Natural killer cell (primary cell): Measurements from ENCODE around the gene DAB2IP. TPM values are rescaled to one million over a fixed set of nuclear protein-coding genes. Genes with fewer than 3 reads are reported as not detected.

Experiments
- ATAC-seq, 3 donors: fragments of 150-1000 bp in 2 of 3; fragments of 200-7000 bp in 1 of 3; cut with Tn5 transposase; 1 replicate in 1 of 3; 2 replicates in 2 of 3; pipeline ENCODE4 v1.10.0; 2021; ENCODE audit warnings: mild to moderate bottlenecking in 2 of 3, moderate library complexity in 2 of 3
- DNase-seq, 2 donors: peaks; one replicate each; pipeline versions ENCODE4 v3.0.0 to v3.0.0-alpha.2; 2013 to 2021; ENCODE audit warnings: mixed read lengths in 1 of 2
- H3K27ac ChIP-seq: one replicate; pipeline ENCODE4 v1.5.1; 2013; ENCODE audit warnings: mild to moderate bottlenecking, low read length
- H3K27me3 ChIP-seq: one replicate; pipeline ENCODE4 v1.6.1; 2013; ENCODE audit warnings: low read length; ENCODE audit not compliant: control insufficient read depth, insufficient read depth
- H3K36me3 ChIP-seq: one replicate; pipeline ENCODE4 v1.6.1; 2013; ENCODE audit warnings: low read length; ENCODE audit not compliant: control insufficient read depth, insufficient read depth
- H3K4me1 ChIP-seq: one replicate; pipeline ENCODE4 v1.6.1; 2013; ENCODE audit warnings: low read length; ENCODE audit not compliant: control insufficient read depth, insufficient read depth
- H3K4me3 ChIP-seq: one replicate; pipeline ENCODE4 v1.5.1; 2013; ENCODE audit warnings: low read length
- H3K9me3 ChIP-seq: one replicate; pipeline ENCODE4 v1.6.1; 2013; ENCODE audit warnings: low read length; ENCODE audit not compliant: control insufficient read depth, insufficient read depth
- H3K27ac Mint-ChIP-seq, 2 donors: one replicate each; pipeline ENCODE4 v1.8.0; 2022; ENCODE audit warnings: mild to moderate bottlenecking in 2 of 2, mixed read lengths in 2 of 2, moderate library complexity in 1 of 2
- H3K27me3 Mint-ChIP-seq, 2 donors: one replicate each; pipeline ENCODE4 v1.8.0; 2022; ENCODE audit warnings: low read depth in 2 of 2, mixed read lengths in 2 of 2
- H3K36me3 Mint-ChIP-seq: one replicate; pipeline ENCODE4 v1.8.0; 2022; ENCODE audit warnings: mixed read lengths
- H3K4me1 Mint-ChIP-seq, 2 donors: one replicate each; pipeline ENCODE4 v1.8.0; 2022; ENCODE audit warnings: mixed read lengths in 2 of 2
- H3K4me3 Mint-ChIP-seq: one replicate; pipeline ENCODE4 v1.8.0; 2022; ENCODE audit warnings: mild to moderate bottlenecking, moderate library complexity, mixed read lengths
- H3K9me3 Mint-ChIP-seq, 2 donors: one replicate each; pipeline ENCODE4 v1.8.0; 2022; ENCODE audit warnings: mixed read lengths in 2 of 2
- CTCF ChIP-seq: fragments of 200-600 bp; IDR thresholded peaks from one replicate; pipeline ENCODE4 v1.8.0; 2022; ENCODE audit warnings: antibody characterized with exemption
- WGBS: methylation state at CpG from one replicate; pipeline ENCODE4 v1.1.7; 2013; ENCODE audit warnings: missing lambda C conversion rate; ENCODE audit not compliant: insufficient coverage; 5-methylcytosine and 5-hydroxymethylcytosine counted together
- intact Hi-C: fragments of 100-400 bp; cut with micrococcal nuclease; formaldehyde crosslinking; loops from one replicate; pipeline ENCODE4 v1.14.2; 2022
- total RNA-seq, 4 donors: library from RNA; stranded (reverse); fragments of 120-200 nt in 1 of 4; gene quantifications; one replicate each; pipeline versions ENCODE4 v1.2.3 to v1.2.4, GENCODE V29; 2013 to 2022

The DAB2IP gene
- total RNA-seq, 3 donors from 2014 or later (not counting 1 experiment from before 2014, with no cell fraction given): 0.19 to 2.5 TPM; not detected in 1

- H3K27ac ChIP-seq: no peak overlapping the region
- no peaks in the 10 kb centered on the region for H3K27me3 ChIP-seq
- 30% methylated on average over 8 of the region's 8 CpGs for WGBS
- no peak for DNase-seq
- H3K4me1 ChIP-seq: peaks cover 11% of the 10 kb centered on the region
- Mint-ChIP-seq H3K27ac (no peak overlapping the region), H3K27me3 (peaks cover 6% of the 10 kb centered on the region in 2 donors), H3K4me1 (peaks cover 7 to 22% of the 10 kb centered on the region in 2 donors), H3K9me3 (no peaks in the 10 kb centered on the region), H3K4me3 (no peak overlapping the region), H3K36me3 (no peaks in the 10 kb centered on the region)
- TF ChIP-seq CTCF: no peak
- no peaks in the 10 kb centered on the region for H3K36me3 ChIP-seq
- intact Hi-C loops: no loop called here
- H3K9me3 ChIP-seq: no peaks in the 10 kb centered on the region
- ATAC-seq: no peak
- H3K4me3 ChIP-seq: no peak overlapping the region
Observed at GRCh38 chr9:121637713-121638220, 13.7 kb upstream of the DAB2IP start.

- H3K27me3 Mint-ChIP-seq: peaks cover 6 to 9% of the 10 kb centered on the region in 2 donors
- no peak for TF ChIP-seq CTCF
- no peaks in the 10 kb centered on the region for H3K9me3 ChIP-seq
- 90% methylated on average over 8 of the region's 8 CpGs for WGBS
- no peaks in the 10 kb centered on the region for H3K36me3 Mint-ChIP-seq
- H3K27ac Mint-ChIP-seq: no peak overlapping the region
- H3K4me1 Mint-ChIP-seq: peaks cover 7 to 20% of the 10 kb centered on the region in 2 donors
- H3K27me3 ChIP-seq: no peaks in the 10 kb centered on the region
- no peak overlapping the region for H3K4me3 ChIP-seq
- H3K9me3 Mint-ChIP-seq: no peaks in the 10 kb centered on the region
- no peaks in the 10 kb centered on the region for H3K36me3 ChIP-seq
- no peak overlapping the region for H3K4me3 Mint-ChIP-seq
- H3K4me1 ChIP-seq: peaks cover 11% of the 10 kb centered on the region
- ATAC-seq (no peak), DNase-seq (no peak)
- intact Hi-C loops: no loop called here
- no peak overlapping the region for H3K27ac ChIP-seq
Observed at GRCh38 chr9:121638399-121638798, 13.0 kb upstream of the DAB2IP start.

GRCh38 chr9:121638901-121639592 is 12.4 kb upstream of the DAB2IP start:
- Histone ChIP-seq H3K4me1 (peaks cover 9% of the 10 kb centered on the region), H3K27me3 (no peaks in the 10 kb centered on the region), H3K36me3 (no peaks in the 10 kb centered on the region), H3K27ac (no peak overlapping the region), H3K9me3 (no peaks in the 10 kb centered on the region), H3K4me3 (no peak overlapping the region)
- intact Hi-C loops: no loop called here
- peaks cover 6 to 11% of the 10 kb centered on the region in 2 donors for H3K27me3 Mint-ChIP-seq
- 88% methylated on average over 5 of the region's 5 CpGs for WGBS
- no peaks in the 10 kb centered on the region for H3K9me3 Mint-ChIP-seq
- no peak for ATAC-seq
- no peaks in the 10 kb centered on the region for H3K36me3 Mint-ChIP-seq
- peaks cover 5 to 14% of the 10 kb centered on the region in 2 donors for H3K4me1 Mint-ChIP-seq
- no peak for DNase-seq
- H3K27ac Mint-ChIP-seq: no peak overlapping the region
- TF ChIP-seq CTCF: no peak
- no peak overlapping the region for H3K4me3 Mint-ChIP-seq
